Heart left ventricle (tissue), 16 donors: ENCODE results near the gene GLO1. TPM values are rescaled to one million over a fixed set of nuclear protein-coding genes. Genes with fewer than 3 reads are reported as not detected.

Experiments
- ATAC-seq, 4 donors: fragments of 200-7000 bp; cut with Tn5 transposase; one replicate each; pipeline ENCODE4 v1.9.1; 2020 to 2022; ENCODE audit warnings: moderate library complexity in 4 of 4, mild to moderate bottlenecking in 3 of 4, moderate number of reproducible peaks in 1 of 4
- DNase-seq, 5 donors: peaks; one replicate each; pipeline ENCODE4 v3.0.0-alpha.2; 2020
- H3K27ac ChIP-seq, 12 donors: fragments of 200-600 bp; sonication (generic) in 4 of 12; one replicate each; pipeline versions ENCODE4 v1.5.0 to v1.8.0; 2016 to 2022; ENCODE audit warnings: mild to moderate bottlenecking in 2 of 12
- H3K27me3 ChIP-seq, 9 donors: fragments of 200-600 bp; sonication (generic) in 2 of 9; one replicate each; pipeline versions ENCODE4 v1.5.1 to v1.8.0; 2016 to 2022; ENCODE audit warnings: mild to moderate bottlenecking in 3 of 9
- H3K36me3 ChIP-seq, 9 donors: fragments of 200-600 bp; sonication (generic) in 2 of 9; one replicate each; pipeline versions ENCODE4 v1.5.0 to v1.8.0; 2018 to 2022; ENCODE audit warnings: mild to moderate bottlenecking in 2 of 9
- H3K4me1 ChIP-seq, 12 donors: fragments of 200-600 bp; sonication (generic) in 4 of 12; one replicate each; pipeline versions ENCODE4 v1.5.0 to v1.8.0; 2016 to 2022; ENCODE audit warnings: mild to moderate bottlenecking in 3 of 12
- H3K4me3 ChIP-seq, 12 donors: fragments of 200-600 bp; sonication (generic) in 4 of 12; one replicate each; pipeline versions ENCODE4 v1.5.0 to v1.8.0; 2017 to 2022; ENCODE audit warnings: mild to moderate bottlenecking in 9 of 12, moderate library complexity in 4 of 12
- H3K9me3 ChIP-seq, 12 donors: fragments of 200-600 bp; sonication (generic) in 4 of 12; one replicate each; pipeline versions ENCODE4 v1.5.0 to v1.8.0; 2016 to 2022; ENCODE audit warnings: mild to moderate bottlenecking in 1 of 12
- POLR2A ChIP-seq, 2 donors: fragments of 450-650 bp; IDR thresholded peaks; one replicate each; pipeline ENCODE4 v1.6.1; 2017; ENCODE audit warnings: antibody characterized with exemption in 2 of 2, mild to moderate bottlenecking in 2 of 2, moderate library complexity in 2 of 2
- WGBS, 4 donors: extraction: QIAGEN DNeasy Blood & Tissue Kit in 2 of 4; methylation state at CpG; one replicate each; pipeline versions ENCODE4 v1.1.5 to v1.1.7; 2013 to 2018; 5-methylcytosine and 5-hydroxymethylcytosine counted together
- intact Hi-C, 10 donors: fragments of 100-400 bp; cut with DNase I; formaldehyde crosslinking; loops; one replicate each; pipeline versions ENCODE4 v1.11.1 to v1.14.2; 2022
- polyA plus RNA-seq, 2 donors: library from polyadenylated mRNA; stranded (reverse); fragments of 200-250 nt; gene quantifications; one replicate each; pipeline ENCODE4 v1.2.3, GENCODE V29; 2013
- total RNA-seq, 9 donors: library from RNA; depleted of rRNA in 2 of 9; stranded (reverse); fragments of >200 nt in 2 of 9; fragmentation: NEBNext Ultra II Directional in 3 of 9; extraction: Animal tissue kit (Norgen Biotek cat#: 25700) in 3 of 9; gene quantifications; one replicate each; pipeline versions ENCODE4 v1.1.0 to v1.2.4, GENCODE V29; 2016 to 2023
- TF ChIP-seq, protein P1 (sequence below), 12 donors: fragments of 200-600 bp; sonication (generic) in 4 of 12; IDR thresholded peaks; one replicate each; pipeline versions ENCODE4 v1.5.0 to v1.8.0; 2018 to 2022; ENCODE audit warnings: antibody characterized with exemption in 12 of 12, mild to moderate bottlenecking in 5 of 12
- donor health status: ischemic (EF 13 %, LVEDD 7.1; RV severe dilation, severe dysfunction).
- donor health status: healthy with polysubstance abuse.
- donor health status: DM: no; HTN: yes; CAD: no.
- donor health status: DM: no; HTN: no; CAD: no.
- donor health status: ischemic (EF 25% LVEDD 6.9; RV normal size, moderate dysfunction).
- donor health status: ischemic (EF 25% LVEDD 5.7; RV mildly dilated, moderate dysfunction).
- donor health status: healthy.
- donor health status: DM: yes; HTN: yes; CAD: no.
- donor health status: ischemic (EF 35%, LVEDD 5.7; RV mildly dilated, moderate dysfunction).
- donor health status: nonischemic (EF 11% LVEDD 7.7; RV severe dilation, severe dysfunction).
- donor health status: DM: yes; HTN: yes; CAD: no.
- donor health status: PGD.
- donor health status: ischemic (EF 29% LVEDD 5.4; RV normal size, mild dysfunction).
- donor health status: nonischemic (EF 23%, LVEDD 6.1; RV moderate dilation, normal function).

Gene GLO1
- total and polyA plus RNA-seq, 11 donors, result 73.6 to 123 (median 86.4) TPM

DNA sequence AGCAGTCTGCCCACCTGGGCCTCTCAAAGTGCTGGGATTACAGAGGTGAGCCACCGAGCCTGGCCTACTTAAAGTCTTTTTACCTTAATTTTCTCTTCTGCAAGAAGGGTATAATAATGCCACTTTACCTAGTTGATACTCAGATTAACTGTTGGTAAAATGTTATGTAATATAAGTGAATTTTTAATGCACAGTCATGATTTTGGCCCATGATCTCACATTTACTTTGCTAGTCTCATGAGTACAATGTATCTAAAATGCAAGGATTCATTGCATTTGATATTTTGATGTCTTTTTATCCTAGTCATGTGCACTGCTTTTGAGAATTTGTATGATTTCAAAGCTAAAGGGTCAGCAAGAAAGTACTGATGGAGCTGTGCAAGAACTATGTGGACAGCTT lies 25.3 kb upstream of the GLO1 start:
- ATAC-seq, result no peak
- TF ChIP-seq, protein P1, sequence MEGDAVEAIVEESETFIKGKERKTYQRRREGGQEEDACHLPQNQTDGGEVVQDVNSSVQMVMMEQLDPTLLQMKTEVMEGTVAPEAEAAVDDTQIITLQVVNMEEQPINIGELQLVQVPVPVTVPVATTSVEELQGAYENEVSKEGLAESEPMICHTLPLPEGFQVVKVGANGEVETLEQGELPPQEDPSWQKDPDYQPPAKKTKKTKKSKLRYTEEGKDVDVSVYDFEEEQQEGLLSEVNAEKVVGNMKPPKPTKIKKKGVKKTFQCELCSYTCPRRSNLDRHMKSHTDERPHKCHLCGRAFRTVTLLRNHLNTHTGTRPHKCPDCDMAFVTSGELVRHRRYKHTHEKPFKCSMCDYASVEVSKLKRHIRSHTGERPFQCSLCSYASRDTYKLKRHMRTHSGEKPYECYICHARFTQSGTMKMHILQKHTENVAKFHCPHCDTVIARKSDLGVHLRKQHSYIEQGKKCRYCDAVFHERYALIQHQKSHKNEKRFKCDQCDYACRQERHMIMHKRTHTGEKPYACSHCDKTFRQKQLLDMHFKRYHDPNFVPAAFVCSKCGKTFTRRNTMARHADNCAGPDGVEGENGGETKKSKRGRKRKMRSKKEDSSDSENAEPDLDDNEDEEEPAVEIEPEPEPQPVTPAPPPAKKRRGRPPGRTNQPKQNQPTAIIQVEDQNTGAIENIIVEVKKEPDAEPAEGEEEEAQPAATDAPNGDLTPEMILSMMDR (IDR thresholded peaks at IDR 0.05), result no peak
- no peak for TF ChIP-seq POLR2A (IDR thresholded peaks at IDR 0.05)

DNA sequence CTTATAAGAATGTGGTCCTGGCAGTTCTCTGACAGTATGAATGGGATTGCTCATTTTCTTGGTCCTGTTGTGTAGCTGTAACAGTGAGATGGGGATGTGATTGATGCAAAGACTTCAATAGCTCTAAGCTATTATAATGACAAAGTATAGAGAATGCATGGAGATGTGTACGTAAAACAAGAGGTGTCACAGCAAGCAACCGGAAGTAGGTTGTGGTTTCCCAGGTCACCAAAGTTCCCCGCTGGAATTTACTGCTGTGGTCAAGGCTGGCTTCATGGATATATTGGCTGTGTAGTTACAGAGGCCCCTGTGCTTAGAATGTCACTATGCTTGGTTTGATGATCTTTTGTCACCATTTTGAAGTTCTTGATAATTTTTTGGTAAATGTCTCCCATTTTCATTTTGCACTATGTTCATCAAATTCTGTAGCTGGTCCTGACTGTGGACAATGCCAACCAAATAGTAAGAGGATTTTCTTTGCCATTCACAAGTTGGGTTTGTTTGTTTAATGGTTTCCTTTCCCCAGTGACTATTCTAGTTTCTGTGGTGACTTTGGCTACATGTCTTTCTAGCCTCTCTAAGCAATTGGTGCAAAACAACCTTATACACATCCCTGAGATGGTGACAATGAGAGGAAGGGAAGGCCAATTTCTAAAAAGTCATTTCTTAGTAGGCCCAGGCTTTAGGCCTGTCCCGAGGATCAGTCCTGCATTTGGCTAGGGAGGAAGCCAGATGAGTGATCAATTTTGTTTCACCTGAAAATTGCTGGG lies 22.7 kb upstream of the GLO1 start:
- H3K36me3 ChIP-seq, result no peaks in the 10 kb centered on the region
- intact Hi-C loops, result no loop called here
- H3K27ac ChIP-seq, result no peak overlapping the region
- no peak for DNase-seq
- no peak overlapping the region for H3K4me3 ChIP-seq
- no peaks in the 10 kb centered on the region for H3K9me3 ChIP-seq
- TF ChIP-seq, protein P1 (IDR thresholded peaks at IDR 0.05), result no peak
- no peak for TF ChIP-seq POLR2A (IDR thresholded peaks at IDR 0.05)
- no peak for ATAC-seq
- 76 to 85% (median 80%) methylated on average over 4 of the region's 4 CpGs for WGBS, 4 donors
- peaks cover 0 to 5% (median 0%) of the 10 kb centered on the region in 9 donors for H3K27me3 ChIP-seq
- no peaks in the 10 kb centered on the region for H3K4me1 ChIP-seq

More for the DNA sequence above, 25.3 kb upstream of the GLO1 start:
- 81 to 90% (median 89%) methylated on average over 1 of the region's 1 CpG for WGBS, 4 donors
- Histone ChIP-seq H3K4me3 (no peak overlapping the region), H3K27me3 (peaks cover 0 to 4% (median 0%) of the 10 kb centered on the region in 9 donors), H3K4me1 (no peaks in the 10 kb centered on the region), H3K9me3 (no peaks in the 10 kb centered on the region), H3K27ac (no peak overlapping the region), H3K36me3 (no peaks in the 10 kb centered on the region)
- no peak for DNase-seq
- intact Hi-C loops, result no loop called here

DNA sequence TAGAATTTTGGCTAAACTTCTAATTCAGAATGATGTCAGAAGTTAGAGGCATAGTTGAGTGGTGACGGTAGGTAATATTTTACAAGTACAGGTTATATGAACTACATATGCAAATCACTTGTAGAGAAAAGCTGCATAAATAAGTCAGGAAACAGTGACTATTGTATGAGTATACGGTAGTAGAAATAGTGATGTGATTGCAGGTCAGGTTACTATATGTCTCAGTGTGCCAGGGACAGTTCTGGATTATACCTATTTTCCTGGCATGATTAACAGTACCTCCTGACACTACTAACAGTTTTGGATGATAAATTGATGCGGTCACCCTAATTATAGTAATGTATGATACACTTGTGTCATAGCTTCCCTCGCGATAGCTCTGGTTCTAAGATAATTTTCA lies 21.4 kb upstream of the GLO1 start:
- Histone ChIP-seq H3K27ac (no peak overlapping the region), H3K9me3 (peaks cover 0 to 5% (median 0%) of the 10 kb centered on the region in 12 donors), H3K4me1 (no peaks in the 10 kb centered on the region), H3K4me3 (no peak overlapping the region), H3K27me3 (peaks cover 0 to 16% (median 0%) of the 10 kb centered on the region in 9 donors), H3K36me3 (no peaks in the 10 kb centered on the region)
- 72 to 81% (median 74%) methylated on average over 5 of the region's 5 CpGs for WGBS, 4 donors
- no peak for TF ChIP-seq POLR2A (IDR thresholded peaks at IDR 0.05)
- TF ChIP-seq, protein P1 (IDR thresholded peaks at IDR 0.05), result no peak
- DNase-seq, result no peak
- no peak for ATAC-seq
- intact Hi-C loops, result no loop called here

DNA sequence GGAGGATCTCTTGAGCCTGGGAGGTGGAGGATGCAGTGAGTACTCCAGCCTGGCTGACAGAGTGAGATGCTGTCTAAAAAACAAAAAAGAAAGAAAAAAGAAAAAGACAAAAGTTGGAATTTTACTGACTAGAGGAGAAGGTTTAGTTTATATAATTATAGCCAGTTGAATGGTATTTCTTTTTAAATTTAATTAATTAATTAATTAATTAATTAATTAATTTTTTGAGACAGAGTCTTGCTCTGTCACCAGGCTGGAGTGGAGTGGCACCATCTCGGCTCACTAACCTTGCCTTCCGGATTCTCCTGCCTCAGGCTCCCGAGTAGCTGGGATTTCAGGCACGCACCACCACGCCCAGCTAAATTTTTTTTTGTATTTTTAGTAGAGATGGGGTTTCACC lies 20.8 kb upstream of the GLO1 start:
- intact Hi-C loops, result no loop called here
- H3K27ac ChIP-seq, result no peak overlapping the region
- ATAC-seq (no peak), DNase-seq (no peak)
- 93 to 96% (median 94%) methylated on average over 5 of the region's 5 CpGs for WGBS, 4 donors
- TF ChIP-seq POLR2A (IDR thresholded peaks at IDR 0.05), result no peak
- TF ChIP-seq, protein P1 (IDR thresholded peaks at IDR 0.05), result no peak
- no peak overlapping the region for H3K4me3 ChIP-seq
- no peaks in the 10 kb centered on the region for H3K36me3 ChIP-seq
- peaks cover 0 to 5% (median 0%) of the 10 kb centered on the region in 12 donors for H3K9me3 ChIP-seq
- peaks cover 0 to 21% (median 0%) of the 10 kb centered on the region in 9 donors for H3K27me3 ChIP-seq
- H3K4me1 ChIP-seq, result no peaks in the 10 kb centered on the region
